HepG2 (cell line): ENCODE results near the gene CPSF6. TPM values are rescaled to one million over a fixed set of nuclear protein-coding genes. Genes with fewer than 3 reads are reported as not detected.

Experiments used
- ATAC-seq: fragments of 200-7000 bp; cut with Tn5 transposase; 3 replicates; pipeline ENCODE4 v1.9.1; 2020; ENCODE audit warnings: mild to moderate bottlenecking, moderate library complexity
- BruUV-seq: library from RNA; stranded (reverse); fragments of 400-500 nt; replicated peaks from 2 replicates; lab custom pipeline; 2021; lab: Mats Ljungman, UMichigan
- CTCF ChIA-PET: fragments of 300-600 bp; formaldehyde crosslinking; extraction: SDS; loops from one replicate; lab custom pipeline; 2021; ENCODE audit warnings: low total read pairs, inconsistent platforms, low intra/inter-chr PET ratio; lab: Yijun Ruan, JAX
- POLR2A ChIA-PET: fragments of 350-600 bp; sonication (Branson Sonifier 250); formaldehyde crosslinking; loops from one replicate; lab custom pipeline; 2020; ENCODE audit warnings: antibody characterized with exemption, inconsistent platforms; lab: Yijun Ruan, JAX
- DNase-seq: peaks from one replicate; pipeline ENCODE4 v3.0.0-alpha.2; 2015; ENCODE audit warnings: low spot score
- FAIRE-seq: peaks from 3 replicates; lab custom pipeline; 2011; peaks lifted over from hg19 to GRCh38; lab: Jason Lieb, UNC
- H2AFZ ChIP-seq: one replicate; pipeline ENCODE4 v1.6.1; 2011; ENCODE audit warnings: low read length, inconsistent platforms
- H3K27ac ChIP-seq: fragments of 300-600 bp; 3 replicates; pipeline ENCODE4 v1.8.0; 2011; ENCODE audit warnings: mixed run types, mild to moderate bottlenecking, mixed read lengths, low read length, inconsistent platforms; ENCODE audit not compliant: insufficient read depth; ENCODE audit errors: extremely low read length
- H3K27me3 ChIP-seq, 2 experiments: fragments of 200-600 bp in 1 of 2; 2 replicates in 1 of 2; 3 replicates in 1 of 2; pipeline versions ENCODE4 v1.6.0 to v1.8.0; 2011; ENCODE audit warnings: low read length in 2 of 2, mild to moderate bottlenecking in 2 of 2, moderate library complexity in 2 of 2, inconsistent platforms in 1 of 2; ENCODE audit not compliant: insufficient read depth in 2 of 2, control insufficient read depth in 1 of 2
- H3K36me3 ChIP-seq, 2 experiments: fragments of 200-600 bp in 1 of 2; replicated peaks in 1 of 2; 2 replicates in 1 of 2; 3 replicates in 1 of 2; pipeline versions ENCODE4 v1.5.1 to v1.8.0; 2011; ENCODE audit warnings: low read length in 2 of 2, inconsistent platforms in 1 of 2; ENCODE audit not compliant: insufficient read depth in 2 of 2, control insufficient read depth in 1 of 2
- H3K4me1 ChIP-seq: 2 replicates; pipeline ENCODE4 v1.5.1; 2012; ENCODE audit warnings: low read length, inconsistent platforms; ENCODE audit not compliant: insufficient read depth
- H3K4me2 ChIP-seq: 2 replicates; pipeline ENCODE4 v1.6.0; 2011; ENCODE audit warnings: low read depth, low read length, inconsistent platforms
- H3K4me3 ChIP-seq, 3 experiments: fragments of 200-600 bp in 1 of 3; sonication (generic), shearing (Covaris generic) in 1 of 3; replicated peaks in 1 of 3; 2 replicates each; pipeline ENCODE4 v1.5.1; 2011 to 2016; ENCODE audit warnings: low read length in 3 of 3, inconsistent platforms in 2 of 3, low read depth in 2 of 3, mild to moderate bottlenecking in 2 of 3, control low read depth in 1 of 3, mixed read lengths in 1 of 3; ENCODE audit not compliant: insufficient read depth in 1 of 3
- H3K79me2 ChIP-seq: one replicate; pipeline ENCODE4 v1.6.1; 2011; ENCODE audit warnings: low read length, inconsistent platforms; ENCODE audit not compliant: insufficient read depth
- H3K9ac ChIP-seq: 2 replicates; pipeline ENCODE4 v1.6.0; 2011; ENCODE audit warnings: mild to moderate bottlenecking, low read depth, low read length, inconsistent platforms; ENCODE audit not compliant: insufficient read depth
- H3K9me3 ChIP-seq: 2 replicates; pipeline ENCODE4 v1.5.1; 2012; ENCODE audit warnings: mild to moderate bottlenecking, low read length
- H4K20me1 ChIP-seq: 2 replicates; pipeline ENCODE4 v1.6.0; 2011; ENCODE audit warnings: inconsistent platforms, mild to moderate bottlenecking, low read length, moderate library complexity; ENCODE audit not compliant: insufficient read depth
- EED ChIP-seq: sonication (generic); formaldehyde crosslinking; IDR thresholded peaks from 2 replicates; pipeline ENCODE4 v1.5.0; 2020; ENCODE audit warnings: mild to moderate bottlenecking, missing genetic modification reagents
- FOSL2 ChIP-seq: sonication (generic); formaldehyde crosslinking; IDR thresholded peaks from 2 replicates; pipeline ENCODE4 v1.4.0; 2020; ENCODE audit warnings: missing genetic modification reagents
- HIC2 ChIP-seq: sonication (generic); formaldehyde crosslinking; IDR thresholded peaks from 2 replicates; pipeline ENCODE4 v1.9.0; 2022; ENCODE audit warnings: low read depth, missing genetic modification reagents
- HNF1B ChIP-seq: sonication (generic); formaldehyde crosslinking; IDR thresholded peaks from 2 replicates; pipeline ENCODE4 v1.5.1; 2020; ENCODE audit warnings: mild to moderate bottlenecking, moderate library complexity, missing genetic modification reagents
- NR2C2 ChIP-seq: sonication (generic); formaldehyde crosslinking; IDR thresholded peaks from 2 replicates; pipeline ENCODE4 v1.4.0; 2020; ENCODE audit warnings: missing genetic modification reagents, mild to moderate bottlenecking, moderate library complexity, borderline replicate concordance
- NR3C1 ChIP-seq: sonication (generic); formaldehyde crosslinking; IDR thresholded peaks from 2 replicates; pipeline ENCODE4 v1.4.0; 2020; ENCODE audit warnings: missing genetic modification reagents
- PITX1 ChIP-seq: sonication (generic); formaldehyde crosslinking; IDR thresholded peaks from 2 replicates; pipeline ENCODE4 v1.5.1; 2020; ENCODE audit warnings: mild to moderate bottlenecking, missing genetic modification reagents
- RARA ChIP-seq: IDR thresholded peaks from 2 replicates; pipeline ENCODE4 v1.6.1; 2016; ENCODE audit warnings: missing genetic modification reagents, missing compliant biosample characterization
- REPIN1 ChIP-seq: sonication (generic); formaldehyde crosslinking; IDR thresholded peaks from 2 replicates; pipeline ENCODE4 v1.8.0; 2022; ENCODE audit warnings: missing genetic modification reagents, low read depth, mild to moderate bottlenecking, borderline replicate concordance
- ZBTB8A ChIP-seq: sonication (generic); formaldehyde crosslinking; IDR thresholded peaks from 2 replicates; pipeline ENCODE4 v1.4.0; 2020; ENCODE audit warnings: mild to moderate bottlenecking, low read depth, missing genetic modification reagents, borderline replicate concordance
- ZNF30 ChIP-seq: sonication (generic); formaldehyde crosslinking; IDR thresholded peaks from 2 replicates; pipeline ENCODE4 v1.5.0; 2020; ENCODE audit warnings: mild to moderate bottlenecking, missing genetic modification reagents
- ZNF552 ChIP-seq: sonication (generic); formaldehyde crosslinking; IDR thresholded peaks from 2 replicates; pipeline ENCODE4 v1.9.0; 2022; ENCODE audit warnings: missing genetic modification reagents, mild to moderate bottlenecking, borderline replicate concordance
- ZNF691 ChIP-seq: sonication (generic); formaldehyde crosslinking; IDR thresholded peaks from 2 replicates; pipeline ENCODE4 v1.4.0; 2020; ENCODE audit warnings: missing genetic modification reagents, low read depth, mild to moderate bottlenecking, borderline replicate concordance
- ZSCAN22 ChIP-seq: sonication (generic); formaldehyde crosslinking; IDR thresholded peaks from 2 replicates; pipeline ENCODE4 v1.4.0; 2020; ENCODE audit warnings: mild to moderate bottlenecking, missing genetic modification reagents
- WGBS: methylation state at CpG from one replicate; pipeline ENCODE4 v1.1.6; 2017; ENCODE audit warnings: low lambda C conversion rate; 5-methylcytosine and 5-hydroxymethylcytosine counted together
- in situ Hi-C: cut with HindIII; loops from 2 replicates; pipeline ENCODE4 v1.10.0; 2017; ENCODE audit warnings: low pct_unique_long_range_greater_than_20kb; ENCODE audit not compliant: extremely low pct_ligation_motif_present
- intact Hi-C: fragments of 100-400 bp; cut with micrococcal nuclease; formaldehyde crosslinking; loops from one replicate; pipeline ENCODE4 v1.10.0; 2022; ENCODE audit not compliant: unreplicated experiment
- polyA plus RNA-seq, 8 experiments: library from polyadenylated mRNA; depleted of rRNA in 3 of 8; stranded (reverse) in 7 of 8; unstranded in 1 of 8; fragments of >200 nt; fragmentation: Illumina TruSeq in 4 of 8; extraction: Trizol in 4 of 8; gene quantifications; 2 replicates each; pipeline versions ENCODE4 v1.2.1 to v1.2.3, GENCODE V29; 2011 to 2016; ENCODE audit warnings: low read depth in 4 of 8, missing spikeins in 1 of 8, mixed read lengths in 1 of 8; ENCODE audit not compliant: insufficient read depth in 1 of 8
- total RNA-seq, 5 experiments: library from RNA; depleted of rRNA; stranded (reverse); fragments of >200 nt; fragmentation: Illumina TruSeq; extraction: Trizol; gene quantifications; 2 replicates each; pipeline ENCODE4 v1.2.3, GENCODE V29; 2016; ENCODE audit warnings: low read depth in 1 of 5
- TF ChIP-seq, protein P1 (sequence below): sonication (generic); formaldehyde crosslinking; IDR thresholded peaks from 2 replicates; pipeline ENCODE4 v1.4.0; 2020; ENCODE audit warnings: mild to moderate bottlenecking, missing genetic modification reagents, borderline replicate concordance

CPSF6 gene
- total and polyA plus RNA-seq, 2 of the 13 experiments (the other 11 are each of a cell fraction or from before 2014, with no cell fraction given): 41.8 to 71.0 TPM

GRCh38 chr12:69254862-69255261, 15.5 kb downstream of the CPSF6 start:
- H2AFZ ChIP-seq: no peak overlapping the region
- intact Hi-C loops (loop anchor here (1.0 kb wide), 1 partner anchor 101 kb away; no protein-coding TSS in a partner anchor), in situ Hi-C loops (loop anchor here (10.0 kb wide), 1 partner anchor 100 kb away; no protein-coding TSS in a partner anchor)
- no peak overlapping the region for H3K4me3 ChIP-seq
- H3K79me2 ChIP-seq: peaks cover 50% of the 10 kb centered on the region
- peaks cover 7 to 44% of the 10 kb centered on the region in 2 experiments for H3K36me3 ChIP-seq
- ATAC-seq (no peak), DNase-seq (no peak), FAIRE-seq (no peak)
- peaks cover 29% of the 10 kb centered on the region for H4K20me1 ChIP-seq
- WGBS: 94% methylated on average over 2 of the region's 2 CpGs
- POLR2A ChIA-PET: no interaction called here
- CTCF ChIA-PET: interaction anchor here (1.8 to 1.9 kb wide), 2 partner anchors 98 to 100 kb away, joined by 6 to 17 read pairs; no protein-coding TSS in a partner anchor
- H3K27ac ChIP-seq: no peak overlapping the region
- no peak overlapping the region for H3K4me2 ChIP-seq
- H3K27me3 ChIP-seq: no peaks in the 10 kb centered on the region
- H3K9me3 ChIP-seq: no peaks in the 10 kb centered on the region
- no peak overlapping the region for H3K9ac ChIP-seq
- no TSS peak for BruUV-seq
- no peaks in the 10 kb centered on the region for H3K4me1 ChIP-seq
- TF ChIP-seq FOSL2 (CRISPR knock-in tag): no peak
- TF ChIP-seq NR3C1 (CRISPR knock-in tag): no peak
- TF ChIP-seq, protein P1, sequence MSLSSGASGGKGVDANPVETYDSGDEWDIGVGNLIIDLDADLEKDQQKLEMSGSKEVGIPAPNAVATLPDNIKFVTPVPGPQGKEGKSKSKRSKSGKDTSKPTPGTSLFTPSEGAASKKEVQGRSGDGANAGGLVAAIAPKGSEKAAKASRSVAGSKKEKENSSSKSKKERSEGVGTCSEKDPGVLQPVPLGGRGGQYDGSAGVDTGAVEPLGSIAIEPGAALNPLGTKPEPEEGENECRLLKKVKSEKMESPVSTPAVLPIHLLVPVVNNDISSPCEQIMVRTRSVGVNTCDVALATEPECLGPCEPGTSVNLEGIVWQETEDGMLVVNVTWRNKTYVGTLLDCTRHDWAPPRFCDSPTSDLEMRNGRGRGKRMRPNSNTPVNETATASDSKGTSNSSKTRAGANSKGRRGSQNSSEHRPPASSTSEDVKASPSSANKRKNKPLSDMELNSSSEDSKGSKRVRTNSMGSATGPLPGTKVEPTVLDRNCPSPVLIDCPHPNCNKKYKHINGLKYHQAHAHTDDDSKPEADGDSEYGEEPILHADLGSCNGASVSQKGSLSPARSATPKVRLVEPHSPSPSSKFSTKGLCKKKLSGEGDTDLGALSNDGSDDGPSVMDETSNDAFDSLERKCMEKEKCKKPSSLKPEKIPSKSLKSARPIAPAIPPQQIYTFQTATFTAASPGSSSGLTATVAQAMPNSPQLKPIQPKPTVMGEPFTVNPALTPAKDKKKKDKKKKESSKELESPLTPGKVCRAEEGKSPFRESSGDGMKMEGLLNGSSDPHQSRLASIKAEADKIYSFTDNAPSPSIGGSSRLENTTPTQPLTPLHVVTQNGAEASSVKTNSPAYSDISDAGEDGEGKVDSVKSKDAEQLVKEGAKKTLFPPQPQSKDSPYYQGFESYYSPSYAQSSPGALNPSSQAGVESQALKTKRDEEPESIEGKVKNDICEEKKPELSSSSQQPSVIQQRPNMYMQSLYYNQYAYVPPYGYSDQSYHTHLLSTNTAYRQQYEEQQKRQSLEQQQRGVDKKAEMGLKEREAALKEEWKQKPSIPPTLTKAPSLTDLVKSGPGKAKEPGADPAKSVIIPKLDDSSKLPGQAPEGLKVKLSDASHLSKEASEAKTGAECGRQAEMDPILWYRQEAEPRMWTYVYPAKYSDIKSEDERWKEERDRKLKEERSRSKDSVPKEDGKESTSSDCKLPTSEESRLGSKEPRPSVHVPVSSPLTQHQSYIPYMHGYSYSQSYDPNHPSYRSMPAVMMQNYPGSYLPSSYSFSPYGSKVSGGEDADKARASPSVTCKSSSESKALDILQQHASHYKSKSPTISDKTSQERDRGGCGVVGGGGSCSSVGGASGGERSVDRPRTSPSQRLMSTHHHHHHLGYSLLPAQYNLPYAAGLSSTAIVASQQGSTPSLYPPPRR: no peak
- no peak for TF ChIP-seq NR2C2 (CRISPR knock-in tag)
- no peak for TF ChIP-seq ZNF691
- no peak for TF ChIP-seq ZNF30 (CRISPR knock-in tag)
- no peak for TF ChIP-seq PITX1 (CRISPR knock-in tag)
- no peak for TF ChIP-seq ZBTB8A
- TF ChIP-seq EED (CRISPR knock-in tag): no peak
- TF ChIP-seq RARA (CRISPR knock-in tag): no peak
- no peak for TF ChIP-seq HIC2 (CRISPR knock-in tag)
- no peak for TF ChIP-seq HNF1B (CRISPR knock-in tag)
- no peak for TF ChIP-seq REPIN1
- TF ChIP-seq ZNF552 (CRISPR knock-in tag): no peak
- TF ChIP-seq ZSCAN22 (CRISPR knock-in tag): no peak
